EH (cell line): ENCODE data around the gene NOC2L.
A peak's percentile ranks its signal among the peaks of the same experiment; 100 is the strongest.

Source experiments
- DNase-seq: peaks from one replicate; pipeline ENCODE4 v3.0.0-alpha.2; 2015; ENCODE audit warnings: low read depth

Gene NOC2L

DNA sequence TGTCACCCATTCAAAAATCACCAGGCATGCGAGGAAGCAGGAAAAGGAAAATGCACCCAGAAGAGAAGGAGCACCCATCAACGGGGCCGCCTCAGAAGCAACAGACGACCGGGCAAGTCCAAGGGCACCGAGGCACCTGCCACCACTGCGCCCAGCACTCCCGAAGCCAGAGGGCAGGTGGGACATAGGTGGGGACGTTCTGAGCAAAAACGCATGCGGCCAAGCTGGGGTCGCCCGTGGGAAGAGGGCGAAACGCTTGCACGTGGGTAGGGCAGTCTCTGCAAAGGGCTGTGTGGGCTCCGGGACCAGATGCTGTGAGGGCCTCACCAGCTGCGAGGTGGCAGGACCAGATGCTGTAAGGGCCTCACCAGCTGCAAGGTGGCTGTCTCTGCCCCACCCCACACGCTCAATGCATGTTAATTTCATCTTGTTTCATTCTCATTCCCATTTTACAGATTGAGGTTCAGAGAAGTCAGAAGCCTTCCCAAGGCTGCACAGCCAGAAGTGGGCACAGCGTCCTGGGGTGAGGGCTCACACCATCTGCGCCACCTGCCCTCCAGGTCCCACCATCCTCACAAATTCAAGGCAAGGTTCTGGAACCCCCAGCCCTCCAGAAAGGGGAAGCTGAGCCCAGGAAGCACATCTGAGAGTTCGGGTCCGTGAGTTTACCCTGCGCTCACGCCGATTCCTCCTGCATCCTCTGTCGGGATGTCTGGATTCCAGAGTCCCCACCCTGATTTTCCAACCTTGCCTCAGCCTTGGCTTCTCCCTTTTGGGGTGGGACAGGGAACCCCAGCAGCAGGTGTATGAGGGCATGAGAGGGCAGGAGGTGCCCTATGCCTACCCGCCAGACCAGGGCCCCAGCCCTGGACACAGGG lies 43.5 kb downstream of the NOC2L start:
- DNase-seq, result no peak

DNA sequence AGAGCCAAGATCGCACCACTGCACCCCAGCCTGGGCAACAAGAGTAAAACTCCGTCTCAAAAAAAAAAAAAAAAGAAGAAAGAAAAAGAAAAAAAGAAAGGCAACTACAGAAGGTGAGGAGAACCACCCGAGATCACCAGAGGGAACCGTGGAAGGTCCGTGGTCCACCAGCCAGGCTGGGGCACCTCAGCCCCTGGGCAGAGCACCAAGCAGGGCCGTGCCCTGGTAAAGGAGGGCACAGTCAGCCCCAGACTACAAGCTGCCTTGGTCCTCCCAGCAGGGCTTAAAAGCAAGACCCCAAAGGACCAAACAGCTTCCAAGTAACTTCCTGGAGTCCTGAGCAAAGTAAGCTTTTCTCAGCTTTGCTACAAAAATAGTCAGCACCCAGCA lies 44.2 kb downstream of the NOC2L start:
- DNase-seq, result no peak

DNA sequence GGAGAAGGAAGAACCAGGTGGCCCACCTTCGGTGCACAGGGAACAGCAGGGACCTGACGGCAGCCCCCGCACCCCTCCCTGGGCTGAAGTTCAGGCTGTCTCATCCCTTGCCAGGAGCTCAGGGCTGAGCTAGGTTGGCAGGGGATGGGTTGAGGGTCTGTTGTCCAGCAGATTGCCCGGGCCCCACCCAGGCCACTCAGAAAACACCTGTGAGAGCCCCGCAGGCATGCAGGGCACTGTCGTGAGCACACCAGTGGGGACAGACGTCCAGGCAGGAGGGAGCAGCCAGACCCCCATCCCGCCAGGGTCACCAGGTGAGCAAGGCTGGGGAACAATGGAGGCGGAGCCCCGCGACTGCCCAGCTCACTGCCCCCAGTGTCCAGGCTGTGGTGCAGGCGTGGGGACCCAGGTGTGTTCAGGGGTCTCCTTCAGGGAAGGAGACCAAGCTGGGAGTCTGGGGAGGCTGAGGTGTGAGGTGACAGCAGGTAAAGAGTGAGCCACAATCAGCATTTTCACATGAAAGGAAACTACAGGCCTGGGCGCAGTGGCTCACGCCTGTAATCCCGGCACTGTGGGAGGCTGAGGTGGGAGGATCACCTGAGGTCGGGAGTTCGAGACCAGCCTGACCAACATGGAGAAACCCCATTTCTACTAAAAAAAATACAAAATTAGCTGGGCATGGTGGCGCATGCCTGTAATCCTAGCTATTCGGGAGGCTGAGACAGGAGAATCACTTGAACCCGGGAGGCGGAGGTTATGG lies 44.7 kb downstream of the NOC2L start:
- no peak for DNase-seq

- DNase-seq, result no peak
Measured at GRCh38 chr1:913491-914130, 45.4 kb downstream of the NOC2L start.

GRCh38 chr1:912740-913301 lies 46.2 kb downstream of the NOC2L start:
- peak; percentile 29 for DNase-seq

GRCh38 chr1:911875-912739 lies 46.9 kb downstream of the NOC2L start:
- no peak for DNase-seq

- DNase-seq, result peak; percentile 66
Measured at GRCh38 chr1:910881-911721, 48.0 kb downstream of the NOC2L start.

- no peak for DNase-seq
Measured at GRCh38 chr1:910311-910880, 48.7 kb downstream of the NOC2L start.

GRCh38 chr1:909861-910310 lies 49.2 kb downstream of the NOC2L start:
- peak; percentile 16 for DNase-seq

DNA sequence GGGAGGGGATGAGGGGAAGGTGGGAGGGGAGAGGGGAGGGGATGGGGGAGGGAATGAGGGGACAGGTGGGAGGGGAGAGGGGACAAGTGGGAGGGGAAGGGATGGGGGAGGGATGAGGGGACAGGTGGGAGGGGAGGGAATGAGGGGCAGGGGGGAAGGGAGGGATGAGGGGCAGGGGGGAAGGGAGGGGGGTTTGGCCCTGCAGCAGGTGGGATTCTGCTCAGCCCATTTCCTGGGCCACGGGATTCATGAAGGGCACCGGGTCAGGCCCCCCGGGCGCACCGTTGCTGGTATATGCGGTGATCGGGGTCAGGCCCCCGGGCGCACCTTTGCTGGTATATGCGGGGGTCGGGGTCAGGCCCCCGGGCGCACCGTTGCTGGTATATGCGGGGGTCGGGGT lies 50.4 kb downstream of the NOC2L start:
- DNase-seq, result no peak

DNA sequence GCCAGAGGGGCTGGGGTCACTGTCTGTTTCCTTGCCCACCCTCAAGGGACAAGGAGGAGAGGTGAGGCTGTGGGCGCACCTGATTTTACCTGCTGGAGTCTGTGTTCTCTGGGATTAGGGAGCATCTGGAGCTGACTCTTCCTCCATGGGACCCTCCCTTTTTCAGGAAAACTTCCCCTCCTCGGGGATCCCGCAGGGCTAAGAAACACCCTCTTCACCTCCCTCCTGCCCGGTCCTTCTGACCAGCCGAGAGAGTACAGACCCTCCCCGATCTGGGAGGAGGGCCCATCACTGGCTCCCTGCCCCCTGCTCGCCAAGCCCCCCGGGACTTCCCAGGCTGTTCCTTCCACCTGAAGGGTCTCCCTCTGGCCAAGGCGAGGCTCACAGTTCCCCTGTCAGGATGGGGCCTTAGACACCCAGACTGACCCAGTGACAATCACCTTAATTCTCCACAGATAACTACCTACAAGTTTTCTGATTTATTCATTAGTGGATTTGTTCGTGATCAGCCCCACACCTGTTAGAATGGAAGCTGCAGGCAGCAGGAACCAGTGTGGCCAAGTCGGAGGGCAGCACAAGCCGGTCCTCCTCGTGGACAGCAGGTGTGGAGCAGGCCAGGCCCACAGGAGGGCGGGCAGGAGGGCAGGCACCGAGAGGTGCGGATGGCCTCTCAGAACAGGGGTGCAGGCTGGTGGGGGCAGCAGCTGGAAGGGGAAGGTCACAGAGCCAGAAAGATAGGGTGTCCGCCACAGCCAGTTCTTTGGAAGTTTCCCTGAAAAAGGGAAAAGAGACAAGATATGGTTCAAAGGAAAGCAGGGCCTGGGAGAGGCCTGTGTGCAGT lies 51.2 kb downstream of the NOC2L start:
- DNase-seq, result no peak

DNA sequence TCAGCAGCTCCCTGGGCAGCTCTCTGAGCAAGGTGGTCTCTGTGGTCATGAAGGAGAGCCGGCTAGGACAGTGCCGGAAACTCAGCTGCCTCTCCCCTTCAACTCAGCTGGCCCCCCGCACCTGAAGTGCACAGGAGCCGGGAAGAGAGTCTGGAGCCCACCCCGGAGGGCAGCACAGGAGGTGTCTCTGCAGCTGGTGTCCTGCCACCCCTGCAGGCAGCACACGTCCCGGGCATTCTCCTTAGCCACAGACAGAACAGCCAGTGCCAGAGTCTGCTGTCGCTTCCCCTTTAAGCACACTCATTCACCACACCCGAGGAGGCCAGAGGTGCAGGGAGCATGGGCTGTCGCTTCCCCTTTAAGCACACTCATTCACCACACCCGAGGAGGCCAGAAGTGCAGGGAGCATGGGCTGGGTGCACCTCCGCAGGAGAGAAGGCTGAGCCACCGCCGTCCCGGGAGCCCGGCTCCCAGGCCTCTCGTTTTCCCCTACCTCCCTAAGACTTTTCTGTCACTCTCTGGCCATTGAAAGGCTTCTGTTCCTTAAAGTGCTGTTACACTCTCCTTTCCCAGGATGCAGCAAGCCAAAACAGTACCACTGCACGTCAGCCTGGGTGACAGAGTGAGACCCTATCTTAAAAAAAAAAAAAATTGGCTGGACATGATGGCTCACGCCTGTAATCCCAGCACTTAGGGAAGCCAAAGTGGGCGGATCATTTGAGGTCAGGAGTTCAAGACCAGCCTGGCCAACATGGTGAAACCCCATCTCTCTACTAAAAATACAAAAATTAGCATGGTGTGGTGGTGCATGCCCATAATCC lies 52.2 kb downstream of the NOC2L start:
- peak; percentile 70 for DNase-seq

DNA sequence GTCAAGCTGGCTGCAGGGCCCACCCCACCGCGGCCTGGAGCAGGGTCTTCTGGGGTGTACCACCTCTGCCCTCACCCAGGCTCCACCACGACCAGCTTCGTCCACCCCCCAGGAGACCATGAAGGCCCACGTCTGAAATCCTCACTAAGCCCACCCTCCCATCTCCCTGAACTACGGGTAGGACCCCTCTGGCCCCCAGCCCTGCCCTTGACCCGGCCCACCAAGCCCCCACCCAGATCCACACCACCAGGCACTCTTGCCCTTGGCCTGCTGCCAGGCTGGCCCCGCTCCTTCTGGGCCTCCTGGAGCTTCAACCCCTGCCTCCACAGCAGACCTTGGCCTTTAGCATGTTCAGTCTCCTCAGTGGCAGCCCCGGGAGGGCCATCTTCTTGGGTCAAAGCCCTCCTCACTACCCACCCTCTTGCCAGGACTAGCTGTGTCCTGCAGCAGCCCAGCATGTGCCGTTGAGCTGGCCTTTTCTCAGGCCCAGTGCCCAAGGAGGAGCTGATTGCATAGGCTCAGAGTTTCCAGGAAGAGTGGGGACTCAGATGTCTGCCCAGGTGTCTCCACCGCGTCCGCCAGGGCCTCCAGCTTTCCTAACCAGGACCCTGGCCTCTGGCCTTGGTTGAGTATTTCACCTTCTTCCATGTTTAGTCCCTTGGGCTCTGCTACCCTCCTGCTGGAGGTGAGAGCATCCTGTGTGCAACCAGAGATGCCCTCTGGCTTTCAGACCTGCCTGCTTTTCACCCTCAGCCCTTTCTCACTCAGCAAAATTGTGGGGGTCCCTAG lies 53.1 kb downstream of the NOC2L start:
- DNase-seq, result no peak

DNA sequence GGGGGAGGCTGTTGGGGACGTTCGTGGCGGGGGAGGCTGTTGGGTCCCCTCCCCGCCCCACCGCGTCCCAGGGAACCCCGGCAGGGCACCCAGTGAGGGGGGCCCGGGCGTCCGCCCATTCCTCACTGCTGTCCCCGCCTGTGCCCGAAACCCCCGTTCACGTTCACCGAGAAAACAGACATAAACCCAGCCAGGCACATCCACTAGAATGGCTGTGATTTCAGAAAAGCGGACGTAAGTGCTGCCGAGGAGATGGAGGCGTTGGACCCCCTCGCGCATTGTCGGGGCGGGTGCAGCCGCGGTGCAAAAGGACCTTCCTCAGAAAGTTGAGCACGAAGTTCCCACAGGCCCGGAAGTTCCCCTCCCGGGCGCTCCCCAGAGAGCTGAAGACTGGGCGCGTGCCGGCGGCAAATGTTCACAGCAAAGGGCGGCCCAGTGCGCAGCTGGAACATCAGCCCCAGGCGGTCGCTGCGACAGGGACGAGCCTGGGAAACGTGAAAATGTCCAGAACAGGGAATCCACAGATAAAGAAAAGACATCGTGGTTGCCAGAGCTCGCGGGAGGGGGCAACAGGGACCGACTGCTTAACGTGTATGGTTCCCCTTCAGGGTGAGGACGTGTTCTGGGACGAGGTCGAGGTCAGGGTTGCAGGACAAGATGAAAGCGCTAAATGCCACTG lies 53.8 kb downstream of the NOC2L start:
- peak; percentile 58 for DNase-seq

DNA sequence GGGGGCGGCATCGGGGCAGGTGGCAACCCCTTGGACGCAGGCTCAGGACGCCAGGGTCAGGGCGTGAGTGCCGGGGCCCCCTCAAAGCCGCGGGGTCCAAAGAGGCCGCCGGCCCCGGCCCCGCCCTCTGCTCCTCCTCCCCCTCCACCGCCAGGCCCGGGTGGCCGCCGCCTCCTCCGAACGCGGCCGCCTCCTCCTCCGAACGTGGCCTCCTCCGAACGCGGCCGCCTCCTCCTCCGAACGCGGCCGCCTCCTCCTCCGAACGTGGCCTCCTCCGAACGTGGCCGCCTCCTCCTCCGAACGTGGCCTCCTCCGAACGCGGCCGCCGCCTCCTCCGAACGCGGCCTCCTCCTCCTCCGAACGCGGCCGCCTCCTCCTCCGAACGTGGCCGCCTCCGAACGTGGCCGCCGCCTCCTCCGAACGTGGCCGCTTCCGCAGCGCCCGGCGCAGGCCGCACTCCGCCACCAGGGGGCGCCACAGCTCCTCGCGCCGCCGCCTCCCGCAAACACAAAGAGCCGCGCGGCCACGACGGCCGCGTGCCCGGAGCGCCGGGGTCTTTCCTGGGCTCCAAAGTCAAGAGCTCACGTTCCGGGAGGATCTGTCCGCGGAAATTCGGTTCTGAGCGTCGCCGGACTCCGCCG lies 54.6 kb downstream of the NOC2L start:
- peak; percentile 87 for DNase-seq

- DNase-seq, result no peak
Measured at GRCh38 chr1:903721-904271, 55.3 kb downstream of the NOC2L start.
